Measurements from ENCODE around the gene LRPAP1. TPM values are rescaled to one million over a fixed set of nuclear protein-coding genes. Genes with fewer than 3 reads are reported as not detected.

The LRPAP1 gene
- total and polyA plus RNA-seq, 2 experiments from 2014 or later, result 63.0 to 82.5 TPM

- TF ChIP-seq REST (IDR thresholded peaks at IDR 0.05; ENCODE audit: unreplicated experiment) (no peak), ZNF462 (CRISPR knock-in tag; IDR thresholded peaks at IDR 0.05) (no peak)
Measured at GRCh38 chr4:3517731-3518510, 14.3 kb downstream of the LRPAP1 start (continued).
